GM19099 (cell line): ENCODE data around the gene CHKB.

ENCODE experiments used
- POLR2A ChIP-seq: IDR thresholded peaks from 3 replicates; pipeline ENCODE4 v1.6.1; 2011; ENCODE audit warnings: low read depth; ENCODE audit not compliant: insufficient read length; ENCODE audit errors: extremely low read depth

Gene CHKB

GRCh38 chr22:50537765-50538164 is 44.9 kb downstream of the CHKB start:
- no peak for TF ChIP-seq POLR2A

- no peak for TF ChIP-seq POLR2A
Measured at GRCh38 chr22:50536226-50536625, 46.4 kb downstream of the CHKB start.

- TF ChIP-seq POLR2A: peak; percentile 32
Measured at GRCh38 chr22:50535113-50535512, 47.5 kb downstream of the CHKB start.

GRCh38 chr22:50533856-50534711 is 48.6 kb downstream of the CHKB start:
- peak; percentile 17 for TF ChIP-seq POLR2A

GRCh38 chr22:50532824-50533796 is 49.5 kb downstream of the CHKB start:
- no peak for TF ChIP-seq POLR2A

GRCh38 chr22:50531962-50532674 is 50.5 kb downstream of the CHKB start:
- TF ChIP-seq POLR2A: peak; percentile 38

GRCh38 chr22:50531546-50531961 is 51.1 kb downstream of the CHKB start:
- peak; percentile 69 for TF ChIP-seq POLR2A

- TF ChIP-seq POLR2A: peak; percentile 73
Measured at GRCh38 chr22:50530877-50531545, 51.6 kb downstream of the CHKB start.

GRCh38 chr22:50530580-50530876 is 52.1 kb downstream of the CHKB start:
- TF ChIP-seq POLR2A: no peak

- peak; percentile 62 for TF ChIP-seq POLR2A
Measured at GRCh38 chr22:50529897-50530579, 52.6 kb downstream of the CHKB start, which contains the start of gene TYMP. TYMP (minus strand) TSS chr22:50530012; CDS start chr22:50529709, 303 bp downstream.

- no peak for TF ChIP-seq POLR2A
Measured at GRCh38 chr22:50529416-50529896, 53.2 kb downstream of the CHKB start.
